Gastroesophageal sphincter (tissue), 4 donors: Measurements from ENCODE around the gene GOLGA8B. TPM values are rescaled to one million over a fixed set of nuclear protein-coding genes. Genes with fewer than 3 reads are reported as not detected.
"Not testable (repeated sequence)": the region's sequence is repeated elsewhere in the genome, so short reads cannot be mapped to it uniquely, and the experiment has no call there.

Experiments
- ATAC-seq: fragments of 150-250 bp; one replicate; pipeline ENCODE4 v1.9.1; 2016; ENCODE audit warnings: mild to moderate bottlenecking, moderate library complexity
- H3K27ac ChIP-seq, 4 donors: fragments of 200-600 bp; sonication (generic) in 3 of 4; 1 replicate in 3 of 4; 2 replicates in 1 of 4; pipeline ENCODE4 v1.5.1; 2016 to 2019
- H3K27me3 ChIP-seq: fragments of 200-600 bp; sonication (generic); one replicate; pipeline ENCODE4 v1.5.1; 2019
- H3K36me3 ChIP-seq, 2 donors: fragments of 200-600 bp; sonication (generic); one replicate each; pipeline ENCODE4 v1.5.1; 2019; ENCODE audit warnings: control low read depth in 1 of 2
- H3K4me1 ChIP-seq, 3 donors: fragments of 200-600 bp; sonication (generic); 1 replicate in 2 of 3; 2 replicates in 1 of 3; pipeline ENCODE4 v1.5.1; 2016 to 2019; ENCODE audit warnings: control low read depth in 2 of 3
- H3K4me3 ChIP-seq, 2 donors: fragments of 200-600 bp; sonication (generic); one replicate each; pipeline ENCODE4 v1.5.1; 2019; ENCODE audit warnings: mild to moderate bottlenecking in 1 of 2, moderate library complexity in 1 of 2
- H3K9me3 ChIP-seq, 3 donors: fragments of 200-600 bp; sonication (generic); one replicate each; pipeline ENCODE4 v1.5.1; 2017 to 2019; ENCODE audit warnings: control low read depth in 2 of 3
- EP300 ChIP-seq: sonication (generic); formaldehyde crosslinking; IDR thresholded peaks from one replicate; pipeline ENCODE4 v1.6.1; 2017; ENCODE audit warnings: antibody characterized with exemption, mild to moderate bottlenecking
- POLR2A ChIP-seq, 2 donors: fragments of 450-650 bp; IDR thresholded peaks; one replicate each; pipeline ENCODE4 v1.6.1; 2017; ENCODE audit warnings: antibody characterized with exemption in 2 of 2, mild to moderate bottlenecking in 2 of 2, moderate library complexity in 1 of 2
- POLR2AphosphoS5 ChIP-seq: sonication (generic); formaldehyde crosslinking; IDR thresholded peaks from one replicate; pipeline ENCODE4 v1.6.1; 2017; ENCODE audit warnings: antibody characterized with exemption
- WGBS, 2 donors: methylation state at CpG; one replicate each; pipeline ENCODE4 v1.1.5; 2018; ENCODE audit warnings: low coverage in 1 of 2; 5-methylcytosine and 5-hydroxymethylcytosine counted together
- total RNA-seq, 4 donors: library from RNA; depleted of rRNA; stranded (reverse); fragments of >200 nt; gene quantifications; one replicate each; pipeline ENCODE4 v1.1.0, GENCODE V29; 2016
- TF ChIP-seq, protein P1 (sequence below), 4 experiments: fragments of 200-600 bp in 2 of 4; fragments of 450-650 bp in 2 of 4; sonication (generic) in 1 of 4; IDR thresholded peaks; one replicate each; pipeline ENCODE4 v1.5.1; 2017 to 2019; ENCODE audit warnings: antibody characterized with exemption in 4 of 4, mild to moderate bottlenecking in 2 of 4, moderate library complexity in 2 of 4

The GOLGA8B gene, protein sequence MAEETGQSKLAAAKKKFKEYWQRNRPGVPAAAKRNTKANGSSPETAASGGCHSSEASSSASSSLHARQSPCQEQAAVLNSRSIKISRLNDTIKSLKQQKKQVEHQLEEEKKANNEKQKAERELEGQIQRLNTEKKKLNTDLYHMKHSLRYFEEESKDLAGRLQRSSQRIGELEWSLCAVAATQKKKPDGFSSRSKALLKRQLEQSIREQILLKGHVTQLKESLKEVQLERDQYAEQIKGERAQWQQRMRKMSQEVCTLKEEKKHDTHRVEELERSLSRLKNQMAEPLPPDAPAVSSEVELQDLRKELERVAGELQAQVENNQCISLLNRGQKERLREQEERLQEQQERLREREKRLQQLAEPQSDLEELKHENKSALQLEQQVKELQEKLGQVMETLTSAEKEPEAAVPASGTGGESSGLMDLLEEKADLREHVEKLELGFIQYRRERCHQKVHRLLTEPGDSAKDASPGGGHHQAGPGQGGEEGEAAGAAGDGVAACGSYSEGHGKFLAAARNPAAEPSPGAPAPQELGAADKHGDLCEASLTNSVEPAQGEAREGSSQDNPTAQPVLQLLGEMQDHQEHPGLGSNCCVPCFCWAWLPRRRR
- 100 to 1,000 TPM in 1 of 4 donors, 10 to 100 TPM in 2, 1 to 10 TPM in 1; 1.6 to 180 (median 52.5) TPM for total RNA-seq

DNA sequence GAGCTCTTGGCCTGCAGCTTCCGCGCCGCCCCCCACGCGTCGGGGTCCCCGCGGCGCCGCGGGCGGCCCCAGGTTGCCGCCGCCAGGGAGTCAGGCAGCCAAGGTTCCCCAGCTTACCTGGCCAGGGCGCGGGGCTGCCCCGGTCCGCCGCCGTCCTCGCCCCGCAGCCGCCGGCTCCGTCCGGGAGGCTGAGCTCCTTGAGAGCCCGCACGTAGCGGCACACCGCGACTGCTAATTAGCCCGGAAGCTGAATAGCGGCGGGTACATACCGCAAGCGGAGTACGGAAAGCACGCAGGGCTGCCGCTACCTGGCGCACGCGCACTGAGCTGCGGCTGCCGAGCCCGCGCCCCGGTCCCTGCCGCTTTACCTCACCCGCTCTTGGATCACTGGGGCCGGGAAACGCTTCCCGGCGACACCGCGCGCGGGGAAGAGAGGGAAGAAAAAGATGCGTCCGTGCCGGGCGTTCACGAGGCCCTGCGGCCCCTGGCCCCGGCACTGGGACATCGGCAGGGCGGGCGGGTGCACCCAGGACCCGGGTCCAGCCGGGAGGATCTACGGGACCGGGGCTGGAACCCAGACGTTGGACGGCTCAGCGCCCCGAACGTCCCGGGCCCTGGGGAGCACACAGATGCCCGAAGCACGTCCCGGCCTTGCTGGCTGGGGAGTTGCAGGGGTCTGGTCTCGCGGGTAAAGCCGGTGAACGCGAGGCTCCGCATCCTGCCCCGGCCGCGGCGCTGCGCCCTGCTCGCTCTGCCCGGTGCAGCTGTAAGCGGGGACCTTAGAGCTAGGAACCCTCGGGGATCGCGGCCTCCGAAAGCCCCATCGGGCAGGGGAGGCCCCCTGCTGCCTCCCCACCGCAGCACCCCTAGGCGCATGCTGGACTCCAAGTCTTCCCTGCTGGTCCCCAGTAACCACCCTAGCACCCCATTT lies at the start of gene GOLGA8B:
GOLGA8B (minus strand) TSS at position 253 of the 931 bp plus-strand sequence. CDS start 47,739 bp downstream, outside the sequence.
- Histone ChIP-seq H3K4me3 (peak within 1 kb of the TSS; percentile 87 to 91), H3K36me3 (no peaks in the 10 kb centered on the region), H3K27ac (peak within 1 kb of the TSS in 3 of 4 donors; percentile 76 to 80 (median 80)), H3K4me1 (peaks cover 0 to 33% (median 14%) of the 10 kb centered on the region in 3 donors), H3K9me3 (no peaks in the 10 kb centered on the region), H3K27me3 (no peaks in the 10 kb centered on the region)
- peak; percentile 79 for ATAC-seq
- peak; percentile 14 to 27 for TF ChIP-seq POLR2A (IDR thresholded peaks at IDR 0.05)
- peak; percentile 39 for TF ChIP-seq POLR2AphosphoS5
- no peak for TF ChIP-seq EP300
- WGBS, 2 donors, result 0% methylated on average over 1 of the region's 101 CpGs; no CpG with 5 or more reads in 1 of the 2 donors

DNA sequence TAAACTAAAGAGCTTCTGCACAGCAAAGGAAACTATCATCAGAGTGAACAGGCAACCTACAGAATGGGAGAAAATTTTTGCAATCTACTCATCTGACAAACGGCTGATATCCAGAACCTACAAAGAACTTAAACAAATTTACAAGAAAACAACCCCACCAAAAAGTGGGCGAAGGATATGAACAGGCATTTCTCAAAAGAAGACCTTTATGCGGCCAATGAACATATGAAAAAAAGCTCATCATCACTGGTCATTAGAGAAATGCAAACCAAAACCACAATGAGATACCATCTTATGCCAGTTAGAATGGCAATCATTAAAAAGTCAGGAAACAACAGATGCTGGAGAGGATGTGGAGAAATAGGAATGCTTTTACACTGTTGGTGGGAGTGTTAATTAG lies 49.7 kb upstream of the GOLGA8B start:
- not testable (repeated sequence) for H3K36me3 ChIP-seq, ATAC-seq
- 94 to 97% methylated on average over 3 of the region's 3 CpGs for WGBS, 2 donors

DNA sequence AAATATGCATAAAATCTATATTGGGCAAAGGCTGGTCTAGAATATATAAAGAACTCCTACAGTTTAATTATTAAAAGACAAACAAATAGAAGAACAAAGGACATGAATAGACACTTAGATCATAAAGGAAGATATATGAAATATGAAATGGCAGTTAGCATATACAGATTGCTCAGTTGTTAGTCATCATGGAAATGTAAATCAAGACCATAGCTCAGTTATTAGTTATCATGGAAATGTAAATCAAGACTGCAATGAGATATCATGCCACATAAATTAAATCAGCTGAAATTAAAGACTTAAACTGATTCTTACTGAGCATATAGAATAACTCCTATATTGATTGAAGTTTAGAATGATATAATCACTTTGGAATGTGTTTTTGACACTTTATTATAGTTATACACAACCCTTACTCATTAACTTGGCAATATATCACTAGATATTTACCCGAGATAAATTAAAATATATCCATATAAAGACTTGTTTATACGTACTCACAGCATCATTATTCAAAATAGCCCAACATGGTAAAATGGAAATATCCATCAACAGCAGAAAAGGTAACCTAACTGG lies 45.2 kb upstream of the GOLGA8B start:
- Histone ChIP-seq H3K4me3 (no peak overlapping the region), H3K9me3 (no peaks in the 10 kb centered on the region), H3K27me3 (no peaks in the 10 kb centered on the region), H3K4me1 (no peaks in the 10 kb centered on the region), H3K36me3 (no peaks in the 10 kb centered on the region), H3K27ac (no peak overlapping the region)
- TF ChIP-seq POLR2AphosphoS5 (no peak), POLR2A (IDR thresholded peaks at IDR 0.05) (no peak), EP300 (no peak)
- TF ChIP-seq, protein P1, sequence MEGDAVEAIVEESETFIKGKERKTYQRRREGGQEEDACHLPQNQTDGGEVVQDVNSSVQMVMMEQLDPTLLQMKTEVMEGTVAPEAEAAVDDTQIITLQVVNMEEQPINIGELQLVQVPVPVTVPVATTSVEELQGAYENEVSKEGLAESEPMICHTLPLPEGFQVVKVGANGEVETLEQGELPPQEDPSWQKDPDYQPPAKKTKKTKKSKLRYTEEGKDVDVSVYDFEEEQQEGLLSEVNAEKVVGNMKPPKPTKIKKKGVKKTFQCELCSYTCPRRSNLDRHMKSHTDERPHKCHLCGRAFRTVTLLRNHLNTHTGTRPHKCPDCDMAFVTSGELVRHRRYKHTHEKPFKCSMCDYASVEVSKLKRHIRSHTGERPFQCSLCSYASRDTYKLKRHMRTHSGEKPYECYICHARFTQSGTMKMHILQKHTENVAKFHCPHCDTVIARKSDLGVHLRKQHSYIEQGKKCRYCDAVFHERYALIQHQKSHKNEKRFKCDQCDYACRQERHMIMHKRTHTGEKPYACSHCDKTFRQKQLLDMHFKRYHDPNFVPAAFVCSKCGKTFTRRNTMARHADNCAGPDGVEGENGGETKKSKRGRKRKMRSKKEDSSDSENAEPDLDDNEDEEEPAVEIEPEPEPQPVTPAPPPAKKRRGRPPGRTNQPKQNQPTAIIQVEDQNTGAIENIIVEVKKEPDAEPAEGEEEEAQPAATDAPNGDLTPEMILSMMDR (IDR thresholded peaks at IDR 0.05), result no peak
- 65 to 70% methylated on average over 2 of the region's 2 CpGs for WGBS, 2 donors
- no peak for ATAC-seq

More for the DNA sequence above, 49.7 kb upstream of the GOLGA8B start:
- H3K4me3 ChIP-seq, H3K4me1 ChIP-seq, H3K9me3 ChIP-seq, H3K27ac ChIP-seq, H3K27me3 ChIP-seq: not testable (repeated sequence)

DNA sequence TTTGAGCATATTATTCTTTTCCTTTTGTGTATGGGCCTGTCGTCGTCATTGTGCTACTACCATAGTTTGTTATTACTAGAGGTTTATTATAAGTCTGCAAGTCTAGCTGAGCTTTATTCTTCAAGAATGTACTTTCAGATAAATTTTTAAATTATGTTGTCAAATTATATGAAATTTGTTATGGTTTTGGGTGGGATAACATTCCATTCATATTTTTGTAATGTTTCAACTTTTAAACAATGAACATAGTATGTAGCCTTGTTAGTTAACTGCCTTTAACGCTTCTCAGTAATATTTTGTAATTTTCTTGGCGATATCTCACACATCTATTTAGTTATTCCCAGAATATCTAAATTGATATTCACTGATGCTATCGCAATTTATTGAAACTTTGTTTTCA lies 41.6 kb upstream of the GOLGA8B start:
- Histone ChIP-seq H3K27me3 (peaks cover 7% of the 10 kb centered on the region), H3K4me1 (no peaks in the 10 kb centered on the region), H3K9me3 (no peaks in the 10 kb centered on the region), H3K36me3 (no peaks in the 10 kb centered on the region), H3K27ac (no peak overlapping the region), H3K4me3 (no peak overlapping the region)
- WGBS, 2 donors, result 60 to 69% methylated on average over 5 of the region's 5 CpGs
- TF ChIP-seq, protein P1 (IDR thresholded peaks at IDR 0.05), result no peak
- TF ChIP-seq POLR2A (IDR thresholded peaks at IDR 0.05) (no peak), POLR2AphosphoS5 (no peak), EP300 (no peak)
- no peak for ATAC-seq

DNA sequence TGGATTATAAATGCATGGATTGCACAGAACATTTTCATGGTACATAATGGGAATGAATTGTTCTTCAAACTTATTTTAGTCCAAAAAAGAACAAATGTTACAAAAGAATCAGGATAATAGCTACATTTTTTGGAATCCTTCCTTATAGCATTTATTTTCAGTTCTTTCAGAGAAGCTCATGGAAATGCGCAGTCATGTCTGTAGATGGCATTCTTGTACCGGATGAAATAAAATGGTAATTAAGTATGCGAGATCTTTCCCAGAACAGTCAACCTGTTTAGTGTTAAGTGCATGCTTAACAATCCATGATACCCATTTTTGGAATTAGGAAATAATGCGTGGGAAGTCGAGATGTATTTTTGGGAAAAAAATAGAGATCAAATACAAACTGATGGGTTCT lies 38.2 kb upstream of the GOLGA8B start:
- WGBS, 2 donors, result 13 to 20% methylated on average over 5 of the region's 5 CpGs
- Histone ChIP-seq H3K4me1 (no peaks in the 10 kb centered on the region), H3K4me3 (no peak overlapping the region), H3K9me3 (no peaks in the 10 kb centered on the region), H3K27ac (no peak overlapping the region), H3K27me3 (peaks cover 19% of the 10 kb centered on the region), H3K36me3 (no peaks in the 10 kb centered on the region)
- no peak for ATAC-seq
- no peak for TF ChIP-seq EP300
- TF ChIP-seq, protein P1 (IDR thresholded peaks at IDR 0.05), result peak in 3 of 4 experiments; percentile 11 to 46 (median 36)
